DND-41 (cell line): ENCODE results near the gene AMOT.

ENCODE experiments used
- CTCF ChIP-seq: IDR thresholded peaks from 2 replicates; pipeline ENCODE4 v1.5.1; 2012; ENCODE audit warnings: borderline replicate concordance, low read length, moderate library complexity, mild to moderate bottlenecking; ENCODE audit not compliant: poor library complexity, severe bottlenecking; ENCODE audit errors: extremely low read depth
- EZH2 ChIP-seq: IDR thresholded peaks from 3 replicates; pipeline ENCODE4 v1.6.1; 2012; ENCODE audit warnings: borderline replicate concordance, low read depth, mild to moderate bottlenecking, moderate library complexity, low read length, inconsistent platforms; ENCODE audit not compliant: severe bottlenecking

DNA sequence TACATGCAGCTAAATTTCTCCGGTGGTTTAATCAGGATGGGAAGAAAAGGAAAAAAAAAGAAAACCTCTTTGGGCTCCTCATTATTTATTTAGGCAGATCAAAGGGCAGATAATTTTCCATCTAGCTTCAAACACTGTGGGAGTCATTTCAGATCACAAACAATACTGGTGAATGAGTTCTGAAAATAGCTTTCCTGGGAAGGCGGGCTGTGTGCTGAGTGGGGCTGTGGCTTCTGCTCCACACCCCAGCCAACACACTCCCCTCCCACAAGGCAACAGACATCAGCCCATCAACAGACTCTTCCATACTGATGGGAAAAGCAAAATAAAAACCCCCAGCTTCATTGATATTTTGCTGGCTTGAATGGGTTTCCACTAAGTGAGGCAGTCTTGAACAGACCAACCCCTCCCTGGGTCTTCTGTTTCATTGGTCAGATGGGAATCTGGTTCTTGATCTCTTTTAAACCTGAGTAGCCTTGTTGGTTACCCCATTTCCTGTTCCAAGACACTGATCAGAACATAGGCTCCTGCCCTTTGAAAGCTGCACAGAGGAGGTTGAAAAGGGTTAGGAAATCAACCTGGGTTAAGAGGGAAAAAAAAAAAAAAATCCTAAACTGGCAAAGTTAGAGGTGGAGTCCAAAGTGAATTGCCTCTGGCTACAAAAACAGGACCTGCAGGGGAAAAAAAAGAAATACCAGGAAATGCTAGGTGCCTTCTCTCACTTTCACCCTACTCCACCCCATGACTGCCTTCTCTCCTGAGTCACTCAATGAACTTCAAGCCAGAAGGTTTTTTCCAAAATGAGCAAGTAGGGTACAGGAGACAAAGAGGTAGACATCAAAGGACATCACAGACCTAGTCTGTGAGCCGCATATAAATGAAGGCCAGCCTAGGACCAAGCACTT is 20.0 kb downstream of the AMOT start:
- TF ChIP-seq CTCF = no peak
- TF ChIP-seq EZH2 = no peak
